PC-3 (cell line): ENCODE measurements around the gene BACH1. TPM values are rescaled to one million over a fixed set of nuclear protein-coding genes. Genes with fewer than 3 reads are reported as not detected.

Experiments
- ATAC-seq: fragments of 200-7000 bp; cut with Tn5 transposase; 2 replicates; pipeline ENCODE4 v1.9.1; 2020; ENCODE audit warnings: mild to moderate bottlenecking, moderate library complexity
- BruUV-seq: library from RNA; stranded (reverse); fragments of 400-500 nt; replicated peaks from 2 replicates; lab custom pipeline; 2021; lab: Mats Ljungman, UMichigan
- CTCF ChIA-PET: fragments of 300-600 bp; sonication (Branson Sonifier 250); formaldehyde crosslinking; loops from one replicate; lab custom pipeline; 2022; ENCODE audit warnings: antibody characterized with exemption; lab: Charles Lee
- POLR2A ChIA-PET: fragments of 300-600 bp; sonication (Branson Sonifier 250); formaldehyde crosslinking; loops from one replicate; lab custom pipeline; 2022; ENCODE audit warnings: antibody characterized with exemption; ENCODE audit not compliant: unreplicated experiment; lab: Charles Lee
- DNase-seq: peaks from one replicate; pipeline ENCODE4 v3.0.0-alpha.2; 2015
- H2AFZ ChIP-seq: fragments of 300-600 bp; sonication (generic); 2 replicates; pipeline ENCODE4 v1.6.0; 2016; ENCODE audit warnings: antibody characterized with exemption, low read length
- H3F3A ChIP-seq: fragments of 300-600 bp; sonication (generic); one replicate; pipeline ENCODE4 v1.6.0; 2017; ENCODE audit warnings: antibody characterized with exemption, low read length, control low read depth, mild to moderate bottlenecking; ENCODE audit not compliant: unreplicated experiment
- H3K27ac ChIP-seq: fragments of 300-600 bp; sonication (generic); 2 replicates; pipeline ENCODE4 v1.5.1; 2016; ENCODE audit warnings: mild to moderate bottlenecking, low read length
- H3K27me3 ChIP-seq: fragments of 300-600 bp; sonication (generic); 2 replicates; pipeline ENCODE4 v1.6.1; 2016; ENCODE audit warnings: low read length, mixed read lengths
- H3K36me3 ChIP-seq: fragments of 300-600 bp; sonication (generic); 2 replicates; pipeline ENCODE4 v1.6.1; 2016; ENCODE audit warnings: low read depth, mixed run types, low read length, mixed read lengths
- H3K4me1 ChIP-seq: fragments of 300-600 bp; sonication (generic); 2 replicates; pipeline ENCODE4 v1.5.1; 2016; ENCODE audit warnings: low read length; ENCODE audit not compliant: insufficient read depth
- H3K4me2 ChIP-seq: fragments of 300-600 bp; sonication (generic); 2 replicates; pipeline ENCODE4 v1.6.0; 2016; ENCODE audit warnings: low read length
- H3K4me3 ChIP-seq: fragments of 300-600 bp; sonication (generic); 2 replicates; pipeline ENCODE4 v1.5.1; 2016; ENCODE audit warnings: mild to moderate bottlenecking, low read length, mixed read lengths
- H3K79me2 ChIP-seq: fragments of 300-600 bp; sonication (generic); 2 replicates; pipeline ENCODE4 v1.6.1; 2017; ENCODE audit warnings: low read length, mixed read lengths
- H3K9ac ChIP-seq: fragments of 300-600 bp; sonication (generic); 2 replicates; pipeline ENCODE4 v1.6.0; 2016; ENCODE audit warnings: mild to moderate bottlenecking, low read length
- H3K9me2 ChIP-seq: fragments of 300-600 bp; sonication (generic); replicated peaks from 2 replicates; pipeline ENCODE4 v1.6.1; 2016; ENCODE audit warnings: mixed run types, low read length, mixed read lengths
- H3K9me3 ChIP-seq: fragments of 300-600 bp; sonication (generic); 2 replicates; pipeline ENCODE4 v1.6.1; 2016; ENCODE audit warnings: low read length, mixed read lengths
- H4K20me1 ChIP-seq: fragments of 300-600 bp; sonication (generic); 2 replicates; pipeline ENCODE4 v1.6.1; 2016; ENCODE audit warnings: low read length, mixed read lengths
- EZH2 ChIP-seq: fragments of 300-600 bp; sonication (generic); IDR thresholded peaks from one replicate; pipeline ENCODE4 v1.6.1; 2017; ENCODE audit warnings: antibody characterized with exemption, mild to moderate bottlenecking, low read length; ENCODE audit not compliant: unreplicated experiment
- EZH2phosphoT487 ChIP-seq: fragments of 300-600 bp; sonication (generic); IDR thresholded peaks from 2 replicates; pipeline ENCODE4 v1.6.1; 2018; ENCODE audit warnings: mild to moderate bottlenecking, antibody characterized with exemption, low read length, borderline replicate concordance
- intact Hi-C: fragments of 100-400 bp; cut with micrococcal nuclease; formaldehyde crosslinking; loops from 2 replicates; pipeline ENCODE4 v1.9.0; 2023
- total RNA-seq: library from RNA; depleted of rRNA; stranded (reverse); fragments of >200 nt; gene quantifications from 2 replicates; pipeline ENCODE4 v1.2.3, GENCODE V29; 2014
- TF ChIP-seq, protein P1 (sequence below): fragments of 300-600 bp; sonication (generic); conservative IDR thresholded peaks from 2 replicates; pipeline ENCODE4 v1.5.1; 2017; ENCODE audit warnings: antibody characterized with exemption, low read depth, mild to moderate bottlenecking, low read length

BACH1 gene
- total RNA-seq, 1 experiment from 2014 or later: 17.2 TPM

DNA sequence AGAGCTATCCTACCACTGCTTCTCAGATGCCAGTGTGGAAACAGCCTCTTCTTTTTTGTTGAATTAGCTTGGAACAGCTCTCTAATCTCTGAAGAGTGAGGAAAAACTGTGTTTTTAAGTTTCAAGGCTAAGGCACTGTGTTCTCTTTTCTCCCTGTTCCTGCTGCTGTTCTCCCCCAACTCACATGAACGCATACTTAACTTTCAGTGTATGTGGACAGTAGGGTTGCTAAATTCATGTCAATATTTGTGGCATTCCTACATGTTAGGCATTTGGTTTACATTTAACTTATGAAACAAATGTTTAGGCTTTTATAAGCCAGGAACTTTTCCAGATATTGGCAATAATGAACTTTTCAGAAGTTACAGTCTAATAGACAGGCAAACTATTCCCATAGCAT, 6.8 kb downstream of the BACH1 start:
- CTCF ChIA-PET: no interaction called here
- BruUV-seq: no TSS peak
- POLR2A ChIA-PET: no interaction called here
- no peak overlapping the region for H3K27ac ChIP-seq
- H3K9me3 ChIP-seq: no peaks in the 10 kb centered on the region
- H3K4me3 ChIP-seq: no peak overlapping the region
- H3K79me2 ChIP-seq: peaks cover 99% of the 10 kb centered on the region
- ATAC-seq: no peak
- H3K36me3 ChIP-seq: peaks cover 4% of the 10 kb centered on the region; the same call in 1 of the 2 replicates
- no peak overlapping the region for H3K9ac ChIP-seq
- peaks cover 31% of the 10 kb centered on the region for H3K4me1 ChIP-seq
- H4K20me1 ChIP-seq: peaks cover 53% of the 10 kb centered on the region
- intact Hi-C loops: no loop called here
- no peaks in the 10 kb centered on the region for H3F3A ChIP-seq
- H3K9me2 ChIP-seq: no peaks in the 10 kb centered on the region
- no peak for DNase-seq
- TF ChIP-seq, protein P1, sequence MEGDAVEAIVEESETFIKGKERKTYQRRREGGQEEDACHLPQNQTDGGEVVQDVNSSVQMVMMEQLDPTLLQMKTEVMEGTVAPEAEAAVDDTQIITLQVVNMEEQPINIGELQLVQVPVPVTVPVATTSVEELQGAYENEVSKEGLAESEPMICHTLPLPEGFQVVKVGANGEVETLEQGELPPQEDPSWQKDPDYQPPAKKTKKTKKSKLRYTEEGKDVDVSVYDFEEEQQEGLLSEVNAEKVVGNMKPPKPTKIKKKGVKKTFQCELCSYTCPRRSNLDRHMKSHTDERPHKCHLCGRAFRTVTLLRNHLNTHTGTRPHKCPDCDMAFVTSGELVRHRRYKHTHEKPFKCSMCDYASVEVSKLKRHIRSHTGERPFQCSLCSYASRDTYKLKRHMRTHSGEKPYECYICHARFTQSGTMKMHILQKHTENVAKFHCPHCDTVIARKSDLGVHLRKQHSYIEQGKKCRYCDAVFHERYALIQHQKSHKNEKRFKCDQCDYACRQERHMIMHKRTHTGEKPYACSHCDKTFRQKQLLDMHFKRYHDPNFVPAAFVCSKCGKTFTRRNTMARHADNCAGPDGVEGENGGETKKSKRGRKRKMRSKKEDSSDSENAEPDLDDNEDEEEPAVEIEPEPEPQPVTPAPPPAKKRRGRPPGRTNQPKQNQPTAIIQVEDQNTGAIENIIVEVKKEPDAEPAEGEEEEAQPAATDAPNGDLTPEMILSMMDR: no peak
- TF ChIP-seq EZH2phosphoT487 (no peak), EZH2 (no peak)
- H2AFZ ChIP-seq: no peak overlapping the region
- H3K27me3 ChIP-seq: no peaks in the 10 kb centered on the region
- H3K4me2 ChIP-seq: no peak overlapping the region

DNA sequence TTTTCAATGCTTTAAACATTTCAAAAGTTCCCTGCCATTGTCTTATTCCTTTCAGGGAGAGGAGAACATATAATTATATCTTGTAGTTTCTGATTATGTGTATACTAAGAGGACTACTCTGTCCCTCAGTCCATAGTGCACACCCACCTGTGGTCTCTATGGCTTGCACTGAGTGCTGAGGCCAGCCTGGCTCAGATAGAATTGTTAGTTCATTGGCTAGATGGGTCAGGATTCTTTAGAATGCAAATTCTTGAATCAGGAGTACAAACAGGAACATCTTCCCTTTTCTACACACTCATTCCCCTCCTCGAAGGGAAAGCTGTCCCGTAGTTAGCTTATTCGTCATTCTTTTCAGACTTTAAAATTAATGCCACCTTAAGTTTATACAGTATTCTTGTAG, 8.2 kb downstream of the BACH1 start:
- Histone ChIP-seq H3K4me3 (no peak overlapping the region), H3K36me3 (peaks cover 4% of the 10 kb centered on the region; the same call in 1 of the 2 replicates), H4K20me1 (peaks cover 43% of the 10 kb centered on the region), H3K27ac (no peak overlapping the region), H3K9ac (no peak overlapping the region), H3K27me3 (no peaks in the 10 kb centered on the region), H3K4me1 (peaks cover 18% of the 10 kb centered on the region), H3K9me3 (no peaks in the 10 kb centered on the region), H3F3A (no peaks in the 10 kb centered on the region), H3K9me2 (no peaks in the 10 kb centered on the region), H3K79me2 (peaks cover 99% of the 10 kb centered on the region), H3K4me2 (no peak overlapping the region), H2AFZ (no peak overlapping the region)
- CTCF ChIA-PET: interaction anchor here (1.0 kb wide), 1 partner anchor 41 kb away, joined by 3 read pairs; no protein-coding TSS in a partner anchor
- ATAC-seq (no peak), DNase-seq (no peak)
- TF ChIP-seq EZH2phosphoT487 (no peak), EZH2 (no peak)
- TF ChIP-seq, protein P1: no peak
- no TSS peak for BruUV-seq
- intact Hi-C loops: no loop called here
- POLR2A ChIA-PET: no interaction called here

DNA sequence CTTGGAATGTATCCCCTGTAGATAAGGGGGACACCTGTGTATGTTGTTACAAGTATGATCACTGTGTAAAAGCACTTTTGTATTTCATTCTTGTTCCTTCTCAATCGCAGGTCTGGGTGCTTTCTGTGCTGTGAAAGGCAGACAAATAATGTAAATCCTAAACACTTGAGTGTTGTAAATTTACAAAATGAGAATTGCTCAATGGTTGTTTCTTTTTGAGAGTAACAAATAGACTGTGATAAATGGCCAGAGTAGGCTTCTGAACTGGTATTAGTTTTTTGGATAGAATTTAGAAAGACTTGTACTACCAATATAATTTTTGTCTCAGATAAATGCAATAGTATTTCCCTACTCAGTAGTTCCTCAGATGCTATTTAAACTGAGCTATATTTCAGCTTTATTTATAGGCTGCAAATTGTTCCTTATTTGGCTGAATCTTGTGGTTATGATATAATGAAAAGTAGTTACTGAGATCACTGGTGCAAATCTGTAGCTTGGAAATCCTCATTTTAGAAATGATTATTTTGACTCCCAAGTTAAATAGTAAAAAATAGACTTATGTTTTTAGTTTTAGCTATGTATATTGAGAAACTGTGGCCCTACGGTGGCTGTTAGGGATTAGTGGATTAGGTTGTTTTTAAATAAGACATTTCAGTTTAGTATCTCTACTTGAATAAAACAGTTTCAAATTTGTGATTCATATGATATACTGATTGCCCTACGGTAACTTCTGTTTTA, 9.2 kb downstream of the BACH1 start:
- no TSS peak for BruUV-seq
- intact Hi-C loops: no loop called here
- Histone ChIP-seq H3K9ac (no peak overlapping the region), H3K4me2 (no peak overlapping the region), H3K79me2 (peaks cover 99% of the 10 kb centered on the region), H2AFZ (no peak overlapping the region), H3K9me3 (no peaks in the 10 kb centered on the region), H3K4me1 (peaks cover 8% of the 10 kb centered on the region), H3F3A (no peaks in the 10 kb centered on the region), H3K27ac (no peak overlapping the region), H3K9me2 (no peaks in the 10 kb centered on the region), H3K36me3 (peaks cover 4% of the 10 kb centered on the region; the same call in 1 of the 2 replicates), H3K27me3 (no peaks in the 10 kb centered on the region), H3K4me3 (no peak overlapping the region), H4K20me1 (peaks cover 43% of the 10 kb centered on the region)
- no peak for TF ChIP-seq EZH2phosphoT487
- no peak for TF ChIP-seq EZH2
- TF ChIP-seq, protein P1: no peak
- DNase-seq (no peak), ATAC-seq (no peak)
- CTCF ChIA-PET: interaction anchor here (1.0 kb wide), 1 partner anchor 40 kb away, joined by 3 read pairs; no protein-coding TSS in a partner anchor
- POLR2A ChIA-PET: no interaction called here
